GM12872 (cell line): ENCODE results near the gene IER2.

ENCODE experiments used
- CTCF ChIP-seq: IDR thresholded peaks from 3 replicates; pipeline ENCODE4 v1.5.1; 2011; ENCODE audit warnings: low read depth, mild to moderate bottlenecking, low read length, moderate library complexity; ENCODE audit not compliant: insufficient read depth

IER2 gene

GRCh38 chr19:13150187-13150930 lies at the start of gene IER2, which contains the start of gene STX10:
IER2 (plus strand) TSS chr19:13150411; CDS start chr19:13153187, 2,776 bp downstream.
STX10 (minus strand) TSS chr19:13150375; CDS start chr19:13150173, 202 bp downstream.
- peak; percentile 53 for TF ChIP-seq CTCF

- TF ChIP-seq CTCF, result peak; percentile 58
Observed at GRCh38 chr19:13100841-13101589, 49.2 kb upstream of the IER2 start.

- no peak for TF ChIP-seq CTCF
Observed at GRCh38 chr19:13101590-13102415, 48.4 kb upstream of the IER2 start.

- no peak for TF ChIP-seq CTCF
Observed at GRCh38 chr19:13102416-13102665, 47.9 kb upstream of the IER2 start.

GRCh38 chr19:13102666-13103580 lies 47.3 kb upstream of the IER2 start, which contains the start of gene LYL1:
LYL1 (minus strand) TSS chr19:13102858; CDS start chr19:13101171, 1,687 bp downstream.
- TF ChIP-seq CTCF, result no peak

GRCh38 chr19:13103581-13104359 lies 46.4 kb upstream of the IER2 start:
- no peak for TF ChIP-seq CTCF
